Transverse colon (tissue), 3 donors: ENCODE results near the gene MEIS3.

ENCODE experiments used
- EP300 ChIP-seq: sonication (generic); formaldehyde crosslinking; IDR thresholded peaks from one replicate; pipeline ENCODE4 v1.6.1; 2017; ENCODE audit warnings: antibody characterized with exemption, low read depth
- TF ChIP-seq, protein P1 (sequence below), 5 experiments: fragments of 200-600 bp in 3 of 5; fragments of 450-650 bp in 2 of 5; sonication (generic) in 3 of 5; IDR thresholded peaks; 1 replicate in 2 of 5; 2 replicates in 3 of 5; pipeline ENCODE4 v1.5.1; 2016 to 2017; ENCODE audit warnings: antibody characterized with exemption in 5 of 5, inconsistent platforms in 3 of 5, mild to moderate bottlenecking in 2 of 5, moderate library complexity in 1 of 5

DNA sequence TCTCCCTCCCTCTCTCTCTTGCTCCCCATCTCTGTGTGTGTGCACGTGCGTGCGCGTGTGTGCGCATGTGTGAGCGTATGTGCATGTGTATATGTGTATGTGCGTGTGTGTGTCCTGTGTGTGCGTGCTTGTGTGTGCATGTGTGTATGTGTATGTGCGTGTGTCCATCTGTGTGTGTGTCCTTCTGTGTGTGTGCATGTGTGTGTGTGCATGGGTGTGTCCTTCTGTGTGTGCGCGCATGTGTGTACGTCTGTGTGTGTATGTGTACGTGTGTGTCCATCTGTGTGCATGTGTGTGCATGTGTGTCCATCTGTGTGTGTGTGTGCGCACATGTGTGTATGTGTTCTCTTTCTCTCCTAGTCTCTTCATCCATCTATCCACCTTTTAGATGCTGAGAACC lies 40.1 kb upstream of the MEIS3 start:
- TF ChIP-seq, protein P1, sequence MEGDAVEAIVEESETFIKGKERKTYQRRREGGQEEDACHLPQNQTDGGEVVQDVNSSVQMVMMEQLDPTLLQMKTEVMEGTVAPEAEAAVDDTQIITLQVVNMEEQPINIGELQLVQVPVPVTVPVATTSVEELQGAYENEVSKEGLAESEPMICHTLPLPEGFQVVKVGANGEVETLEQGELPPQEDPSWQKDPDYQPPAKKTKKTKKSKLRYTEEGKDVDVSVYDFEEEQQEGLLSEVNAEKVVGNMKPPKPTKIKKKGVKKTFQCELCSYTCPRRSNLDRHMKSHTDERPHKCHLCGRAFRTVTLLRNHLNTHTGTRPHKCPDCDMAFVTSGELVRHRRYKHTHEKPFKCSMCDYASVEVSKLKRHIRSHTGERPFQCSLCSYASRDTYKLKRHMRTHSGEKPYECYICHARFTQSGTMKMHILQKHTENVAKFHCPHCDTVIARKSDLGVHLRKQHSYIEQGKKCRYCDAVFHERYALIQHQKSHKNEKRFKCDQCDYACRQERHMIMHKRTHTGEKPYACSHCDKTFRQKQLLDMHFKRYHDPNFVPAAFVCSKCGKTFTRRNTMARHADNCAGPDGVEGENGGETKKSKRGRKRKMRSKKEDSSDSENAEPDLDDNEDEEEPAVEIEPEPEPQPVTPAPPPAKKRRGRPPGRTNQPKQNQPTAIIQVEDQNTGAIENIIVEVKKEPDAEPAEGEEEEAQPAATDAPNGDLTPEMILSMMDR (IDR thresholded peaks at IDR 0.05), result no peak
- no peak for TF ChIP-seq EP300
